ENCODE results near the gene ZW10.
"Not testable (repeated sequence)": the region's sequence is repeated elsewhere in the genome, so short reads cannot be mapped to it uniquely, and the experiment has no call there.

Gene ZW10

GRCh38 chr11:113722221-113722620 lies 51.3 kb downstream of the ZW10 start:
- DNase-seq (ENCODE audit: low read depth, low spot score), result no peak
- TF ChIP-seq, protein P1, sequence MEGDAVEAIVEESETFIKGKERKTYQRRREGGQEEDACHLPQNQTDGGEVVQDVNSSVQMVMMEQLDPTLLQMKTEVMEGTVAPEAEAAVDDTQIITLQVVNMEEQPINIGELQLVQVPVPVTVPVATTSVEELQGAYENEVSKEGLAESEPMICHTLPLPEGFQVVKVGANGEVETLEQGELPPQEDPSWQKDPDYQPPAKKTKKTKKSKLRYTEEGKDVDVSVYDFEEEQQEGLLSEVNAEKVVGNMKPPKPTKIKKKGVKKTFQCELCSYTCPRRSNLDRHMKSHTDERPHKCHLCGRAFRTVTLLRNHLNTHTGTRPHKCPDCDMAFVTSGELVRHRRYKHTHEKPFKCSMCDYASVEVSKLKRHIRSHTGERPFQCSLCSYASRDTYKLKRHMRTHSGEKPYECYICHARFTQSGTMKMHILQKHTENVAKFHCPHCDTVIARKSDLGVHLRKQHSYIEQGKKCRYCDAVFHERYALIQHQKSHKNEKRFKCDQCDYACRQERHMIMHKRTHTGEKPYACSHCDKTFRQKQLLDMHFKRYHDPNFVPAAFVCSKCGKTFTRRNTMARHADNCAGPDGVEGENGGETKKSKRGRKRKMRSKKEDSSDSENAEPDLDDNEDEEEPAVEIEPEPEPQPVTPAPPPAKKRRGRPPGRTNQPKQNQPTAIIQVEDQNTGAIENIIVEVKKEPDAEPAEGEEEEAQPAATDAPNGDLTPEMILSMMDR (IDR thresholded peaks at IDR 0.05; ENCODE audit: low read depth, low read length), result no peak
- H3K4me3 ChIP-seq (ENCODE audit: low read depth, low read length), result no peak overlapping the region
- in situ Hi-C loops (cut with HindIII; ENCODE audit: low sequenced_read_pairs), result no loop called here

- no peak overlapping the region for H3K4me3 ChIP-seq (ENCODE audit: low read depth, low read length)
- TF ChIP-seq, protein P1 (IDR thresholded peaks at IDR 0.05; ENCODE audit: low read depth, low read length), result no peak
- DNase-seq (ENCODE audit: low read depth, low spot score), result no peak
- in situ Hi-C loops (cut with HindIII; ENCODE audit: low sequenced_read_pairs), result no loop called here
These were observed 51.9 kb downstream of the ZW10 start for GRCh38 chr11:113721462-113722066.

GRCh38 chr11:113720478-113720877 lies 53.0 kb downstream of the ZW10 start:
- in situ Hi-C loops (cut with HindIII; ENCODE audit: low sequenced_read_pairs); DNase-seq (ENCODE audit: low read depth, low spot score); H3K4me3 ChIP-seq (ENCODE audit: low read depth, low read length): not testable (repeated sequence)

DNA sequence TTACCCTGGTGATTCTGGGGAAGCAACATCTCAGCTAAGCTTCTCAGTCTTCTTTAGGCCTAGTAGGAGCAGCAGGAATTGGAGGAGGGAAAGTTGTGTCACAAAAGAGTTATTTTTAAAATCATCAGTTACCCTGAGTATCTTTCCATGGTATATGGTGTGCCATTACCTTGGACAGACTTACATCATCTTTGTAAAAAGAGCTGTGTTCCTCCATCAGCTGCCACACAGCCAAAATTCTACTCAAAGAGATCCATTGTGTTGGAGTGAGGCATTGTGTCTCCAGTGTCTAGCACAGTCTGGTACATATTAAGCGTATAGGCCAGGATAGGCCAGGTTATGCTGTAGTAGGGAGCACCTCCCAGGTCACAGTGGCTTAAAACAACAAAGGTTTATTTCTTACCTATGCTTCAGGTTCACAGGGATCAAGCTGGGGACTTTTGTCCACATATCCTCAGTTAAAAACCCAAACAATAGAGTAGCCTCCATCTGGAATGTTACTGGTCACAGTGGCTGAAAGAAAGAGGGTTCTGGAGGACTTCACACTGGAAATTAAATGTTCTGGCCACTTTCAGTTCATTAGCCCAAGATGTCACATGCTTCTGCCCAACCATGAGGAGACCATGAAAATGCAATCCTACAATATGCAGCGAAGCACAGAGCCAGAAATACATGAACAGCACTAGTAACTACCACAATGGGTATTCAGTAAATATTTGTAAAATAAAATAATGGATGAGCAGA lies 57.4 kb downstream of the ZW10 start:
- in situ Hi-C loops (cut with HindIII; ENCODE audit: low sequenced_read_pairs), result no loop called here
- no peak for DNase-seq (ENCODE audit: low read depth, low spot score)
- H3K4me3 ChIP-seq (ENCODE audit: low read depth, low read length), result no peak overlapping the region
- TF ChIP-seq, protein P1 (IDR thresholded peaks at IDR 0.05; ENCODE audit: low read depth, low read length), result no peak

- H3K4me3 ChIP-seq (ENCODE audit: low read depth, low read length), result no peak overlapping the region
- TF ChIP-seq, protein P1 (IDR thresholded peaks at IDR 0.05; ENCODE audit: low read depth, low read length), result no peak
- no peak for DNase-seq (ENCODE audit: low read depth, low spot score)
- in situ Hi-C loops (cut with HindIII; ENCODE audit: low sequenced_read_pairs), result no loop called here
These were observed 58.2 kb downstream of the ZW10 start for GRCh38 chr11:113715273-113715672.

GRCh38 chr11:113710989-113711388 lies 62.5 kb downstream of the ZW10 start:
- no peak overlapping the region for H3K4me3 ChIP-seq (ENCODE audit: low read depth, low read length)
- no peak for DNase-seq (ENCODE audit: low read depth, low spot score)
- in situ Hi-C loops (cut with HindIII; ENCODE audit: low sequenced_read_pairs), result no loop called here
- TF ChIP-seq, protein P1 (IDR thresholded peaks at IDR 0.05; ENCODE audit: low read depth, low read length), result no peak

Measured in astrocyte of the spinal cord (primary cell).